Stimulated activated CD4-positive, alpha-beta T cell treated with anti-CD3 and anti-CD28 coated beads, Interleukin-1b, Interleukin-23, amount 100 ng/mL, for 24 hours (primary cell): Measurements from ENCODE around the gene IFI30.
"Not testable (repeated sequence)": the region's sequence is repeated elsewhere in the genome, so short reads cannot be mapped to it uniquely, and the experiment has no call there.

Experiments
- DNase-seq, 4 experiments: peaks; one replicate each; pipeline ENCODE4 v3.0.0-alpha.2; 2020; ENCODE audit warnings: low read depth in 4 of 4, low spot score in 1 of 4

IFI30 gene

GRCh38 chr19:18152442-18152816 lies 21.2 kb upstream of the IFI30 start:
- DNase-seq = peak; percentile 94 to 99 (median 96)

GRCh38 chr19:18152817-18153555 lies 20.6 kb upstream of the IFI30 start, which contains the start of gene PIK3R2:
Gene PIK3R2 (plus strand): TSS chr19:18153163. CDS start chr19:18155880, 2,717 bp downstream.
- DNase-seq = peak; percentile 96 to 100 (median 100)

GRCh38 chr19:18153556-18154134 lies 20.0 kb upstream of the IFI30 start:
- DNase-seq = peak in 2 of 4 experiments; percentile 12 to 25

- DNase-seq = no peak
Measured at GRCh38 chr19:18155095-18156087, 18.2 kb upstream of the IFI30 start.

- DNase-seq = no peak
Measured at GRCh38 chr19:18156268-18156667, 17.3 kb upstream of the IFI30 start.

- DNase-seq = no peak
Measured at GRCh38 chr19:18156841-18157464, 16.7 kb upstream of the IFI30 start.

- no peak for DNase-seq
Measured at GRCh38 chr19:18157465-18158063, 16.0 kb upstream of the IFI30 start.

- no peak for DNase-seq
Measured at GRCh38 chr19:18158467-18158866, 15.1 kb upstream of the IFI30 start.

- not testable (repeated sequence) for DNase-seq
Measured at GRCh38 chr19:18159059-18159616, 14.5 kb upstream of the IFI30 start.

- DNase-seq = no peak
Measured at GRCh38 chr19:18159810-18160209, 13.8 kb upstream of the IFI30 start.

GRCh38 chr19:18160493-18160970 lies 13.1 kb upstream of the IFI30 start:
- no peak for DNase-seq

GRCh38 chr19:18160971-18161635 lies 12.5 kb upstream of the IFI30 start:
- DNase-seq = peak; percentile 58 to 79 (median 68)

- no peak for DNase-seq
Measured at GRCh38 chr19:18161636-18162002, 12.0 kb upstream of the IFI30 start.

GRCh38 chr19:18164072-18164471 lies 9.5 kb upstream of the IFI30 start:
- DNase-seq = no peak

- DNase-seq = no peak
Measured at GRCh38 chr19:18165794-18166544, 7.6 kb upstream of the IFI30 start.

GRCh38 chr19:18167011-18167410 lies 6.6 kb upstream of the IFI30 start:
- no peak for DNase-seq

- peak in 1 of 4 experiments; percentile 39 for DNase-seq
Measured at GRCh38 chr19:18167975-18168645, 5.5 kb upstream of the IFI30 start.

GRCh38 chr19:18168673-18169381 lies 4.8 kb upstream of the IFI30 start:
- DNase-seq = no peak
